GM10266 (cell line): ENCODE measurements around the gene CDK4.
"Not testable (repeated sequence)": the region's sequence is repeated elsewhere in the genome, so short reads cannot be mapped to it uniquely, and the experiment has no call there.

Source experiments
- DNase-seq: peaks from one replicate; pipeline ENCODE4 v3.0.0; 2012; ENCODE audit errors: extremely low spot score
- TF ChIP-seq, protein P1 (sequence below): IDR thresholded peaks from 2 replicates; pipeline ENCODE4 v1.5.1; 2012; ENCODE audit warnings: mild to moderate bottlenecking, low read depth; ENCODE audit not compliant: control insufficient read depth, insufficient read depth; ENCODE audit errors: missing control alignments

CDK4 gene

DNA sequence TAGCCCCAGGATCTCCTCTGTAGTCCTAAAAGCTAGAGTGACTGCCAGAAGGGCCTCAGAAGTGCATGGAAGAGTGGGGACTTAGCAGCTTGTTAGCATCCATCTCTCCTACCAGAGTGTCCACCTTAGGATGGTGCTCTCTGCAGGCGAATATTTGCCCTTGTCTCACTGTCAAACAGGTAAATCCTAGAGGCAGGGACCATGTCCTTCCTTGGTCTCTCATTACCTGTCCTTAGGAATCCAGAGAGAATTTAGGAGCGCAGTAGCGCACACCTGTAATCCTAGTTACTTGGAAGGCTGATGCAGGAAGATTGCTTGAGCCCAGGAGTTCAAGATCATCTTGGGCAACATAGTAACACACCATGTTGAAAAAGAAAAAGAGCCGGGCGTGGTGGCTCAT is 35.0 kb downstream of the CDK4 start:
- DNase-seq: no peak
- TF ChIP-seq, protein P1, sequence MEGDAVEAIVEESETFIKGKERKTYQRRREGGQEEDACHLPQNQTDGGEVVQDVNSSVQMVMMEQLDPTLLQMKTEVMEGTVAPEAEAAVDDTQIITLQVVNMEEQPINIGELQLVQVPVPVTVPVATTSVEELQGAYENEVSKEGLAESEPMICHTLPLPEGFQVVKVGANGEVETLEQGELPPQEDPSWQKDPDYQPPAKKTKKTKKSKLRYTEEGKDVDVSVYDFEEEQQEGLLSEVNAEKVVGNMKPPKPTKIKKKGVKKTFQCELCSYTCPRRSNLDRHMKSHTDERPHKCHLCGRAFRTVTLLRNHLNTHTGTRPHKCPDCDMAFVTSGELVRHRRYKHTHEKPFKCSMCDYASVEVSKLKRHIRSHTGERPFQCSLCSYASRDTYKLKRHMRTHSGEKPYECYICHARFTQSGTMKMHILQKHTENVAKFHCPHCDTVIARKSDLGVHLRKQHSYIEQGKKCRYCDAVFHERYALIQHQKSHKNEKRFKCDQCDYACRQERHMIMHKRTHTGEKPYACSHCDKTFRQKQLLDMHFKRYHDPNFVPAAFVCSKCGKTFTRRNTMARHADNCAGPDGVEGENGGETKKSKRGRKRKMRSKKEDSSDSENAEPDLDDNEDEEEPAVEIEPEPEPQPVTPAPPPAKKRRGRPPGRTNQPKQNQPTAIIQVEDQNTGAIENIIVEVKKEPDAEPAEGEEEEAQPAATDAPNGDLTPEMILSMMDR: no peak

DNA sequence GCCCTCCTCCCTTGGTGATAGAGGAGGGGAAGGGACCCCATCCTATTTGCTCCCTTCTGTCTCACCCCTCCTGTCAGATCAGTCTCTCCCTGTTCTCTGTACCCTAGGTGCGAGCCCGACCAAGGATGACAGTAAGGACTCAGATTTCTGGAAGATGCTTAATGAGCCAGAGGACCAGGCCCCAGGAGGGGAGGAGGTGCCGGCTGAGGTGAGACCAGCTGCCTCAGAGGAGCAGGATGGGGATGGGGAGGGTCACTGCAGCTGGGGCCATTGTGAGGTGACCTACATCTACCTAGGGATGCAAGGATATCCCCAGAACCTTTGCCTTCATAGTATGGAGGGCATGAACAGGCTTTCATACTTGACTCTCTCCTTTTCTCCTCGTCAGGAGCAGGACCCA is 35.8 kb downstream of the CDK4 start:
- DNase-seq: no peak
- TF ChIP-seq, protein P1: no peak

GRCh38 chr12:57715786-57716185 is 36.3 kb downstream of the CDK4 start:
- DNase-seq: no peak
- TF ChIP-seq, protein P1: no peak

GRCh38 chr12:57715036-57715748 is 36.9 kb downstream of the CDK4 start:
- not testable (repeated sequence) for DNase-seq

DNA sequence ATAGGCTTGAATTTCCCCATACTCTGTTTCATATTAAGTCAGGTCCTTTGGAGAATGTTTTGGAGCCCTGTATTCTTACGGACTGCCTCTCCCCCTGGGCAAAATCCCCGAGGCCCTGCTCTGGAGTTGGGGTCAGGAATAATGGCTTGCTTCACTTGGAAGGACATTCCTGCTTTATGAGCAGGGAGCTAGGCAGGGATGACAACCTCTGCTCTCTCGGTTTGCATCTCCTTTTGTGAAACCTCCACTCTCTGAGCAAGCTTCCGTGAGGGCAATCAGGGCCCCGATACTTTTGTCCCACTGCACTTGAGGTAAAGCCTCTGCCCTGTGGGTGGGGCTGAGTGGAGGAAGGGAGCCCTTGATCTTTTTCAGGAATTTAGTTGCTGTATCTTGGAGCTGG is 38.9 kb downstream of the CDK4 start:
- TF ChIP-seq, protein P1: no peak
- no peak for DNase-seq

- no peak for DNase-seq
- TF ChIP-seq, protein P1: no peak
Measured at GRCh38 chr12:57712701-57713100, 39.4 kb downstream of the CDK4 start.

DNA sequence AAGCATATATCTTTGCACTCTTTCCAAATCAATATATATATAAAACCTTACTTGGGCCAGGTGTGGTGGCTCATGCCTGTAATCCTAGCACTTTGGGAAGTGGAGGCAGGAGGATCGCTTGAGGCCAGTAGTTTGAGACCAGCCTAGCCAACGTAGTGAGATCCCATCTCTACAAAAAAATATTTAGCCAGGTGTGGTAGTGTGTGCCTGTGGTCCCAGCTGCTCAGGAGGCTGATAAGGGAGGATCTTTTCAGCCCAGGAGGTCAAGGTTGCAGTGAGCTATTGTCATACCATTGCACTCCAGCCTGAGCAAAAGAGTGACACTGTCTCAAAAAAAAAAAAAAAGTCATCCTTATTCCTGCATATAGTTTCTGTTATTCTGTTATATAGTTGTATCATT is 43.8 kb downstream of the CDK4 start:
- TF ChIP-seq, protein P1: no peak
- DNase-seq: no peak

DNA sequence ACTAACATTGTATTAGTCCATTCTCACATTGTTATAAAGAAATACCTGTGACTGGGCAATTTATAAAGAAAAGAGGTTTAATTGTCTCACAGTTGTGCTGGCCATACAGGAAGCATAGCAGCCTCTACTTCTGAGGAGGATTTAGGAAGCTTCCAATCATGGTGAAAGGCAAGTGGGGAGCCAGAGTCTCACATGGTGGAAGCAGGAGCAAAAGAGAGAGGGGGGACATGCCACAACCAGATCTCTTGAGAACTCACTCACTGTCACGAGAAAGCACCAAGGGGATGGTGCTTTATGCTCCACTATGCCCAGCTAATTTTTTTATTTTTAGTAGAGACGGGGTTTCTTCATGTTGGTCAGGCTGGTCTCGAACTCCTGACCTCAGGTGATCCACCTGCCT is 44.9 kb downstream of the CDK4 start:
- TF ChIP-seq, protein P1: no peak
- no peak for DNase-seq
